Kidney epithelial cell (primary cell): Measurements from ENCODE around the gene NOC4L. TPM values are rescaled to one million over a fixed set of nuclear protein-coding genes. Genes with fewer than 3 reads are reported as not detected.

Source experiments
- DNase-seq: peaks from one replicate; pipeline ENCODE4 v3.0.0-alpha.2; 2010; ENCODE audit warnings: low read depth
- H3K27me3 ChIP-seq: 2 replicates; pipeline ENCODE4 v1.6.0; 2011; ENCODE audit warnings: low read length; ENCODE audit not compliant: control insufficient read depth, insufficient read depth
- H3K36me3 ChIP-seq: 2 replicates; pipeline ENCODE4 v1.5.1; 2011; ENCODE audit warnings: low read length; ENCODE audit not compliant: control insufficient read depth, insufficient read depth
- H3K4me3 ChIP-seq: 2 replicates; pipeline ENCODE4 v1.5.1; 2011; ENCODE audit warnings: low read depth, mild to moderate bottlenecking, control low read depth, low read length
- total RNA-seq: library from RNA; depleted of rRNA; stranded (reverse); fragments of >200 nt; gene quantifications from 2 replicates; pipeline ENCODE4 v1.2.3, GENCODE V29; 2015
- TF ChIP-seq, protein P1 (sequence below): IDR thresholded peaks from 2 replicates; pipeline ENCODE4 v1.5.1; 2011; ENCODE audit warnings: mild to moderate bottlenecking, moderate library complexity, low read length, control low read depth, inconsistent platforms; ENCODE audit not compliant: insufficient read depth, poor library complexity, severe bottlenecking

The NOC4L gene
- total RNA-seq, 1 donor from 2014 or later: 23.8 TPM

- H3K36me3 ChIP-seq: no peaks in the 10 kb centered on the region
- no peak for DNase-seq
- TF ChIP-seq, protein P1, sequence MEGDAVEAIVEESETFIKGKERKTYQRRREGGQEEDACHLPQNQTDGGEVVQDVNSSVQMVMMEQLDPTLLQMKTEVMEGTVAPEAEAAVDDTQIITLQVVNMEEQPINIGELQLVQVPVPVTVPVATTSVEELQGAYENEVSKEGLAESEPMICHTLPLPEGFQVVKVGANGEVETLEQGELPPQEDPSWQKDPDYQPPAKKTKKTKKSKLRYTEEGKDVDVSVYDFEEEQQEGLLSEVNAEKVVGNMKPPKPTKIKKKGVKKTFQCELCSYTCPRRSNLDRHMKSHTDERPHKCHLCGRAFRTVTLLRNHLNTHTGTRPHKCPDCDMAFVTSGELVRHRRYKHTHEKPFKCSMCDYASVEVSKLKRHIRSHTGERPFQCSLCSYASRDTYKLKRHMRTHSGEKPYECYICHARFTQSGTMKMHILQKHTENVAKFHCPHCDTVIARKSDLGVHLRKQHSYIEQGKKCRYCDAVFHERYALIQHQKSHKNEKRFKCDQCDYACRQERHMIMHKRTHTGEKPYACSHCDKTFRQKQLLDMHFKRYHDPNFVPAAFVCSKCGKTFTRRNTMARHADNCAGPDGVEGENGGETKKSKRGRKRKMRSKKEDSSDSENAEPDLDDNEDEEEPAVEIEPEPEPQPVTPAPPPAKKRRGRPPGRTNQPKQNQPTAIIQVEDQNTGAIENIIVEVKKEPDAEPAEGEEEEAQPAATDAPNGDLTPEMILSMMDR: no peak
Measured at GRCh38 chr12:132187646-132188450, 43.6 kb downstream of the NOC4L start.

DNA sequence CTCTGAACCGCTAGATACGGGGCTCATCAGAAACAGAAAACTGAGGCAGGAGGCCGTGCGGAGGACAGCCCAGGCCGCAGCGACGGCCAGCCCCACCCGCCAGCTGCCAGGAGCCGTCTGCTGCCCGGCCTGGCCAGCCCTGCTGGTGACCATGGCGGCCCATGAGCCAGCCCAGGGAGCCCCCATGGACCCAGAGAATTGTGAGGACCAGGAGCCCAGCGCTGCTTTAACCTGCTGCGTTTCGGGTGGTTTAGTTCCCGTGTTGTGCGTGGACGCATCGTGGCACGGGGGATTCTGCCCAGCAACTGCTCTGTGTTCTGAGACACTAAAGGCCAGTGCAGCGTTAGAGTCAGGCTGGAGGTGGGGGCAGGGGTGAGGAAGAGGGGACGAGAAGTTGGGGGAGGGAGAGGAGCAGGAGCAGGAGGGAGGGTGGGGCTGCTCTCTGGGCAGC is 44.2 kb downstream of the NOC4L start:
- DNase-seq: no peak
- Histone ChIP-seq H3K27me3 (peaks cover 54% of the 10 kb centered on the region), H3K36me3 (no peaks in the 10 kb centered on the region), H3K4me3 (no peak overlapping the region)
- TF ChIP-seq, protein P1: no peak

More at GRCh38 chr12:132187646-132188450, 43.6 kb downstream of the NOC4L start:
- Histone ChIP-seq H3K4me3 (no peak overlapping the region), H3K27me3 (peaks cover 50% of the 10 kb centered on the region)

GRCh38 chr12:132188916-132189325 is 44.7 kb downstream of the NOC4L start:
- no peaks in the 10 kb centered on the region for H3K36me3 ChIP-seq
- DNase-seq: no peak
- peaks cover 57% of the 10 kb centered on the region for H3K27me3 ChIP-seq
- peak overlapping the region; percentile 34 for H3K4me3 ChIP-seq
- TF ChIP-seq, protein P1: no peak

- peak overlapping the region; percentile 34 for H3K4me3 ChIP-seq
- TF ChIP-seq, protein P1: no peak
- peaks cover 55% of the 10 kb centered on the region for H3K27me3 ChIP-seq
- no peaks in the 10 kb centered on the region for H3K36me3 ChIP-seq
- peak; percentile 47 for DNase-seq
Measured at GRCh38 chr12:132189378-132190011, 45.2 kb downstream of the NOC4L start.

GRCh38 chr12:132190012-132190755 is 45.9 kb downstream of the NOC4L start:
- H3K27me3 ChIP-seq: peaks cover 56% of the 10 kb centered on the region
- H3K36me3 ChIP-seq: no peaks in the 10 kb centered on the region
- TF ChIP-seq, protein P1: no peak
- peak overlapping the region; percentile 34 for H3K4me3 ChIP-seq
- DNase-seq: no peak
